GM18507 (cell line): ENCODE data around the gene GATA3.

Experiments used
- DNase-seq: peaks from one replicate; pipeline ENCODE4 v3.0.0; 2011; ENCODE audit warnings: low read depth; ENCODE audit not compliant: insufficient read length; ENCODE audit errors: extremely low spot score
- FAIRE-seq: peaks from 2 replicates; lab custom pipeline; 2011; peaks lifted over from hg19 to GRCh38; lab: Jason Lieb, UNC

Gene GATA3

GRCh38 chr10:8084799-8085198 lies 30.3 kb downstream of the GATA3 start:
- no peak for FAIRE-seq
- DNase-seq = no peak

- FAIRE-seq (no peak), DNase-seq (no peak)
Observed at GRCh38 chr10:8085251-8085650, 30.8 kb downstream of the GATA3 start.

DNA sequence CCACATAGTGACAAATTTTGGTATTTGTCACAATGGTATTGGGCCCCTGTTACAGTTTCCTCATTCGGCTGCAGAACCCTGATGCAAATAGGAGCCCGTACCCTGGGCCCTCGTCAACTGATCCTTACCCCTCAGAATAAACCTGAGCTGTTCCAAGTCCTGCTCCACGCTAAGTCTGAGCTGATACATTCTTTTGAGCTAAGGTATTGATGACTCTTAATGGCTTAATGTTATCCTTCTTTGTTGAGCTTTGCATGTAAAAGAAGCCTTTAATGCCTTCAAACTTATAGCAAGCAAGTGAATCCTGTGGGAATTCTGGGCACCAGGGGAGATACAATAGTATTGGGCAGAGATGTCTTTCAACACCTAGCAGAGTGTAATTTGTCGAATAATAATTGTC lies 31.8 kb downstream of the GATA3 start:
- no peak for DNase-seq
- FAIRE-seq = no peak

GRCh38 chr10:8088504-8088903 lies 34.0 kb downstream of the GATA3 start:
- peak; percentile 22 for DNase-seq
- FAIRE-seq = peak; percentile 31

DNA sequence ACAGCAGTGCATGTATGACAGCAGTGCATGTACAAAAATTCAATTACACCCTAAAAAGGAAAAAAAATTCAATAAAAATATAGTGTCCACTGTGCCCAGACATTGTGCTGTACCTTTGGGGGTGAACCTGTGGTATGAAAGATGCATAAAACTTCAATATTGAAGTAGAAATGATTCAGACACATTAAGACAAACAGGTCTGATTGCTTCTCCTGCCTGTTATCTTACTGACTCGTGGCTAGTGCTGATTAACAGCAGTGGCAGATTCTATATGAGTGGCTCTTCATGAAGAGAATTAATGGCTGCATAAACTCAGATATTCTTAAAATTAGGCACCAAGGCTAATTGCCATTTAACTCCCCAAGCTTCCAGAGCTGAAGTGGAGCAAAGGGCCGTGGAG lies 37.9 kb downstream of the GATA3 start:
- FAIRE-seq (no peak), DNase-seq (no peak)

GRCh38 chr10:8095959-8096358 lies 41.5 kb downstream of the GATA3 start:
- no peak for DNase-seq
- no peak for FAIRE-seq

DNA sequence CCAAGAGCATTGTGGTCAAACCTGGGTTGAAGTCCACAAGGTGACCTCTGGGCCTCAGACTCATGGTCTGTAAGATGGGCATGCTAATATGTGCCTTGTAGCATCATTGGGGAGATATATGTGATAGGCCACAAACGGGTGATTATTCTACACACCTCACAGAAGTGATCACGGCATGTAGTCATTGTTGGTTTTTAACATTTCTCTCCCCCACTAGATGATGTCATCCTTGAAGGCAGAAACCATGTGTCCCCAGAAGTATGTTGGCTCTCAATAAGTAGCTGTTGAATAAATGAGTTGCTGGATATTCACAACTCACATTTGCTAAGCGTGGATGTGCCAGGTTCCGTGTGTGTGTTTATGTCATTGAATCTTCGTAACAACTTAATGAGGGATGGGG lies 42.4 kb downstream of the GATA3 start:
- FAIRE-seq (no peak), DNase-seq (no peak)

DNA sequence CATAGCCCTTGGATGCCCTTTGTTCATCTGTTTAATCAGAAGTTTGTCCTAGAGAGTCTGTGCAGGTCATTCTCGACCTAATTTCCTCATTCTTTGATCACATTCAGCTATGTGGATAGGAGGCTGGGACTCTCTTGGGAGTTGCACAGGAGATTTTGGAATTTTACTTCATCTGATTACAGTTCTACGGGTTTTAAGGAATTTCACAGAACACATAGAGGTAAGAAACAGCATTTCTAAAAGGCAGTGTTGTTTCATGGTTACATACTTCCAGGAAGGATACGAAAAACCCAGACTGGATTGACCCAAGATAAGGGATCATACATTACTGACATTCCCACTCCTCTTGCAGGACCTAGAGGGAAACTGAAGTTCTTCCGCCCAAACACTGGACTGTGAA lies 45.9 kb downstream of the GATA3 start:
- no peak for DNase-seq
- no peak for FAIRE-seq

GRCh38 chr10:8102708-8103401 lies 48.4 kb downstream of the GATA3 start:
- FAIRE-seq (peak; percentile 76), DNase-seq (no peak)

DNA sequence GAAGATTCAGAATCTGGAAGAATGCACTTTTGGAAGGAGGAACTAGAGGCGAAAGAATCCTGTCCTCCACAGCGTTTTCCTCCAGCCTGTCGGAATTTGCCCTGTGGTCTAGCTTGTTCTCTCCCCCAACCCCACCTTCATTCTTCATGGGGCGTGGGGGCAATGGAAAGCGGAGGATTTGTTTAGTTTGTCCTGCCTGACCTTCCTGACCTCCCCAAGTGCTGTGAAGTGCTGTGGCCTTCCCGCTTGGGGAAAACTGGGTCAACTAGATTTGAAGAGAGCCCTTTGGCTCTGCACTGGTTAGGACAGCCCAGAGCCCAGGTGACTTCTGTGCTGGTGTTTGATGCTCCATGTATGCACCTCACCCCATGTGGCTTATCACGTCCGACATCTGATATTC lies 49.1 kb downstream of the GATA3 start:
- FAIRE-seq = no peak
- DNase-seq = no peak

- DNase-seq = no peak
- FAIRE-seq = no peak
Observed at GRCh38 chr10:8104005-8104404, 49.5 kb downstream of the GATA3 start.

GRCh38 chr10:8104721-8105120 lies 50.2 kb downstream of the GATA3 start:
- no peak for DNase-seq
- no peak for FAIRE-seq

DNA sequence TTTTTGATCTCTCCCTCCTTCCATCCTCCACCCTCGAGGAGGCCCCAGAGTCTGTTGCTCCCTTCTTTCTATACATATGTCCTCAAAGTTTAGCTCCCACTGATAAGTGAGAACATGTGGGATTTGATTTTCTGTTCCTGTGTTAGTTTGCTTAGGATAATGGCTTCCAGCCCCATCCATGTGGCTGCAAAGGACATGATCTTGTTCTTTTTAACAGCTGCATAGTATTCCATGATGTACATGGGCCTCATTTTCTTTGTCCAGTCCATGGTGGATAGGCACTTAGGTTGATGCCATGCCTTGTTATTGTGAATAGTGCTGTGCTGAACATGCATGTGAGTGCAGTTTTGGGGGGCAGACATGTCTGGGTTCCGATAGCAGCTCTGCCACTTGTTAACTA lies 51.4 kb downstream of the GATA3 start:
- FAIRE-seq (no peak), DNase-seq (no peak)

DNA sequence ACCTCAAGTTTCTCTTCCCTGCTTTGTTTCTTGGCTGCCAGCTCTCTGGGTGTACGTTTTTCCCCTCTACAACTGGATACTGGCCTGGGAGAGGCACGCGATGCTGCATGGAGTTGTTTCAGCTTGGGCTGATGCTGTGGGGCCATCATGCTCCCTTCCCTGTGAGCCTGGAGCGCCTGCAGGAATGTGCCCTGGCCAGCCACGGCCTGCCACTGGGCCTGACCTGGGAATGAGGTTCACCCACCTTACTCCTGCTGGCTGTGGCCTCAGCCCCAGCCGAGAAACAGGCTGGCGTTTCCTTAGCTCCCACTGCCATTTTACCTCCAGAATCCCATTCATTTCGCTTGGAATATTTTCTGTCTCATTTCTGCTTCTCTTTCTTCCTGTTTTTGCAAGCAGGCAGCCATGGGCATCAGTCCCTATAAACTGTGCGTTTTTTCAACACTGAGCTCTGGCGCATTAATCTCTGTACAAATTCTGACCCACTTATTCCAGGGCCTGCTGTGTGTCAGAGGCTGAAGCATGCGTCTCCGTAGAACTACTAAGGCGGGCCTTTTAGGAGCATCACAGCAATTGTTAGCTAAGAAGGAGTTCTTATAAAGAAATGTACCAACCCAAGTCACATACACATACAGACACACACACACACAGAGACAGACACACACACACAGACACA lies 57.9 kb downstream of the GATA3 start:
- FAIRE-seq (no peak), DNase-seq (no peak)

GRCh38 chr10:8112942-8113442 lies 58.5 kb downstream of the GATA3 start:
- no peak for FAIRE-seq
- no peak for DNase-seq

DNA sequence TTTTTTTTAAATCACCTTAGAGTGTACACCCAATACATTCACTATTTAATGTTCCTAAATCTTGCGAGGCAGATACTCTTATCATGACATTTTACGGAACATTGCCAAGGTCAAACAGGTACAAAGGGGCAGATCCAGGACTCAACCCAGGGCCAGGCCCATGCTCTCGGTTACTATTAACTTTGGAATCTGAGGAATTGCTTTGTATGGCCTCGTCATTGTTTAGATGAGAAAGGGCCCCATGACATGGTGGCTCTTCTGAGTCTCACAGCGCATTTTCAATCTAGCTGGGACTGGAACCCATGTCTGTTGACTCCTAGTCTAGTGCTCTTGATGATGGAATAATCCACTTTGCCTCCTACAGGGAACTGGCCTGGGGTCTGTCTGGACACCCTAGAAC lies 59.1 kb downstream of the GATA3 start:
- DNase-seq (no peak), FAIRE-seq (no peak)

GRCh38 chr10:8114741-8115617 lies 60.5 kb downstream of the GATA3 start:
- no peak for DNase-seq
- FAIRE-seq = no peak

DNA sequence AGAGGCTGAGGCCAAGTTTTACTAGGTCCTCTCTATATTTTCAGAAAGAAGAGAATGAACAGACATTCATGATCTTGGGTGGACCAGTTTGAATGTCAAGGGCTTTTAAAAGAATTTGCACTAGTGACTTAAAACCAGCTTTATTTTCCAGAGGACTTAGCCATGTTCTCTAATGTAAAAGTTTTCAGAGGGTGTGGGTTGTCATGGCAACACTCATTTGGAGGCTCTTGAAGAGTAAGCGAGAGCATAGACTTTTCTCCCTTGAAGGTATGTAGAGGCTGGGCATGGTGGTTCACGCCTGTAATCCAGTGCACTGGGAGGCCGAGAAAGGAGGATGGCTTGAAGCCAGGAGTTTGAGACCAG lies 61.1 kb downstream of the GATA3 start:
- DNase-seq (no peak), FAIRE-seq (no peak)

DNA sequence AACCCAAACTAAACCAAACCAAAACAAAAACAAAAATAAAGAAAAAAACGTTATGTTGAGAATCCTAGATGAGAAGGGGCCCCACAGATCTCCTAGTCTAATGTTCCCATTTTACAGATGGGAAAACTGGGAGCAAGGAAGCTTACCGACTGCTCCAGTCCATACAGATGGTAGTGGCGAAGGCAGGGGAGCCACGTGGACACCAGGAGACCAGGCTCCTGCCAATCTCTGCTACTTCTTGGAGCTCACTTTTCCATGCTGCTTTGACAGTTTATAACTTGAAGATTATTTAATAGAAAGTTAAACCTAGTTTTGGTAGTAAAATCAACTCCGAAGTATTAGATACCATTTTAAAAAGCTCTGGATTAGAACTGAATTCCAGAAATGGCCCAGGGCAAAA lies 62.0 kb downstream of the GATA3 start:
- FAIRE-seq (no peak), DNase-seq (no peak)

- FAIRE-seq = no peak
Observed at GRCh38 chr10:8116926-8117493, 62.5 kb downstream of the GATA3 start.

More at GRCh38 chr10:8116926-8117493, 62.5 kb downstream of the GATA3 start:
- DNase-seq = no peak
